Measurements from ENCODE around the gene ATAD1. TPM values are rescaled to one million over a fixed set of nuclear protein-coding genes. Genes with fewer than 3 reads are reported as not detected.
"Not testable (repeated sequence)": the region's sequence is repeated elsewhere in the genome, so short reads cannot be mapped to it uniquely, and the experiment has no call there.

The ATAD1 gene
- total RNA-seq, 2 experiments from 2014 or later = 39.4 to 42.8 TPM

- no peak overlapping the region for H3K27ac Mint-ChIP-seq
- no peak overlapping the region for H3K4me3 Mint-ChIP-seq
- H3K9me3 Mint-ChIP-seq = no peaks in the 10 kb centered on the region
- H3K27me3 Mint-ChIP-seq = peaks cover 2% of the 10 kb centered on the region
- H3K36me3 Mint-ChIP-seq = peaks cover 3% of the 10 kb centered on the region
- peaks cover 38% of the 10 kb centered on the region for H3K4me1 Mint-ChIP-seq (ENCODE audit: low read depth)
- intact Hi-C loops (cut with micrococcal nuclease) = no loop called here
- no peak for DNase-seq
- POLR2A ChIA-PET = interaction anchor here (0.6 to 3.6 kb wide), 4 partner anchors 9 to 587 kb away, joined by 3 to 21 read pairs (median 4); partner anchors contain the start of gene ATAD1
- CTCF ChIA-PET = no interaction called here
Measured at GRCh38 chr10:87827681-87828080, 9.7 kb upstream of the ATAD1 start.

GRCh38 chr10:87826653-87827052, 8.6 kb upstream of the ATAD1 start:
- H3K27ac Mint-ChIP-seq = no peak overlapping the region
- ChIA-PET CTCF (interaction anchor here (1.0 kb wide), 1 partner anchor 8 kb away, joined by 5 read pairs; the partner anchor contains the start of gene ATAD1), POLR2A (no interaction called here)

DNA sequence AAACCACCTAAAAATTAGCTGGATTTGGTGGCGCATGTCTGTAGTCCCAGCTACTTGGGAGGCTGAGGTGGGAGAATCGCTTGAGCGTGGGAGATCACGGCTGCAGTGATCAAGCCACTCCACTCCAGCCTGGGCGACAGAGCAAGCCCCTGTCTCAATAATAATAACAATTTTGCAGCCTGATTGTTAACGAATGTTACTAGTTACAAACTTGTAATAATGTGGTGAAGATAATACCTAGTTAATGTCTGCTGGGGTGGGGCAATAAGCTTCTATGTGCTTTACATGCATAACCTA, 1.2 kb upstream of the ATAD1 start:
- Mint-ChIP-seq H3K9me3 (no peaks in the 10 kb centered on the region), H3K4me1 (ENCODE audit: low read depth) (peaks cover 28% of the 10 kb centered on the region), H3K36me3 (peaks cover 7% of the 10 kb centered on the region), H3K27ac (no peak overlapping the region), H3K27me3 (no peaks in the 10 kb centered on the region), H3K4me3 (peak overlapping the region; percentile 17)
- DNase-seq = no peak
- ChIA-PET CTCF (interaction anchor here (1.4 to 2.4 kb wide), 7 partner anchors 14 to 734 kb away, joined by 3 to 13 read pairs (median 8); partner anchors contain the start of genes KLLN and PTEN), POLR2A (interaction anchor here (0.8 to 2.2 kb wide), 4 partner anchors 10 to 44 kb away, joined by 3 to 33 read pairs (median 12); partner anchors contain the start of genes KLLN and PTEN)
- intact Hi-C loops (cut with micrococcal nuclease) = loop anchor here (5.0 kb wide), 4 partner anchors 162 to 1343 kb away; partner anchors contain the start of gene PAPSS2

More at GRCh38 chr10:87826653-87827052, 8.6 kb upstream of the ATAD1 start:
- H3K27me3 Mint-ChIP-seq = peaks cover 2% of the 10 kb centered on the region
- DNase-seq = no peak
- intact Hi-C loops (cut with micrococcal nuclease) = no loop called here
- H3K4me3 Mint-ChIP-seq = no peak overlapping the region
- peaks cover 38% of the 10 kb centered on the region for H3K4me1 Mint-ChIP-seq (ENCODE audit: low read depth)
- H3K36me3 Mint-ChIP-seq = peaks cover 3% of the 10 kb centered on the region
- H3K9me3 Mint-ChIP-seq = no peaks in the 10 kb centered on the region

DNA sequence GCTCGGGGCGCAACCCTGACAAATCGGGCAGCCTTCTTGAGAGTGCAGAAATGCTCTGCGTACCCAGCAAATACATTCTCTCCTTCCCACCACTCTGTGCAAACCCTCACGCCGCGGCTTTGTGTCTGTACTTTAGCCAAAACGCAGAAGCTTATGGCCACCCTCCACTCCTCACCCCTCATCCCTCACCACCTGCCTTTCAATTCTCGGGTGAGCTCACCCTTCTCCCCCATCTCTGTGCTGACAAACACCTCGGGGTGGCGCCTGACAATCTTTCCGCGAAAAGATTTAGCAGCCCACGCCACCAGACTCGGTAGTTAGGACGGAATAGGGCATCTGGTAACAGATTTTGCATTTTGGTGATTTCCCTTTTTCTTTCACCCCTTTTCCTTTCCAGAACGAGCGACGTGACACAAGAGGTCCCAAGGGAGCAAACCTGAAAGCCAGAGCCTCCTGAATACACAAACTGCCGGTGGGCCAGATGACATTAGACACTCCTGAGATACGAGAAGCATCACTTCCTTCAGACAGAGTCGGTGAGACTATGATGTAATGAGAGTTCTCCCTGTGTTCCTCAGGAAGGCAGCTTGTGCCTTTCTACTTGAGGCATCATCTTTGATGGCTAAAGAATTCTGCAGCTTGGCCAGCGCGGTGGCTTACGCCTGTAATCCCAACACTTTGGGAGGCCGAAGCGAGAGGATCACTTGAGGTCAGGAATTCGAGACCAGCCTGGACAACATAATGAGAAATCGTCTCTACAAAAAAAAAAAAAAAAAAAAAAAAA, 671 bp upstream of the ATAD1 start:
- H3K27me3 Mint-ChIP-seq = no peaks in the 10 kb centered on the region
- ChIA-PET CTCF (interaction anchor here (0.7 to 2.4 kb wide), 13 partner anchors 8 to 765 kb away, joined by 3 to 13 read pairs (median 5); partner anchors contain the start of genes KLLN, PTEN and RNLS), POLR2A (interaction anchor here (0.8 to 2.2 kb wide), 6 partner anchors 10 to 453 kb away, joined by 3 to 33 read pairs (median 4); partner anchors contain the start of genes KLLN and PTEN)
- no peaks in the 10 kb centered on the region for H3K9me3 Mint-ChIP-seq
- intact Hi-C loops (cut with micrococcal nuclease) = loop anchor here (1.0 to 5.0 kb wide), 6 partner anchors 44 to 1344 kb away; partner anchors contain the start of gene PAPSS2
- peaks cover 29% of the 10 kb centered on the region for H3K4me1 Mint-ChIP-seq (ENCODE audit: low read depth)
- H3K4me3 Mint-ChIP-seq = peak overlapping the region; percentile 97
- DNase-seq = peak; percentile 81
- peak overlapping the region; percentile 98 for H3K27ac Mint-ChIP-seq
- peaks cover 8% of the 10 kb centered on the region for H3K36me3 Mint-ChIP-seq

- CTCF ChIA-PET = interaction anchor here (1.5 kb wide), 1 partner anchor 49 kb away, joined by 4 read pairs; no protein-coding TSS in a partner anchor
- peak overlapping the region; percentile 97 for H3K4me3 Mint-ChIP-seq
- H3K9me3 Mint-ChIP-seq = no peaks in the 10 kb centered on the region
- intact Hi-C loops (cut with micrococcal nuclease) = loop anchor here (5.0 kb wide), 4 partner anchors 160 to 1345 kb away; partner anchors contain the start of gene PAPSS2
- peak overlapping the region; percentile 98 for H3K27ac Mint-ChIP-seq
- DNase-seq = no peak
- peaks cover 11% of the 10 kb centered on the region for H3K36me3 Mint-ChIP-seq
- POLR2A ChIA-PET = interaction anchor here (1.5 to 2.2 kb wide), 3 partner anchors 12 to 273 kb away, joined by 3 to 33 read pairs (median 21); partner anchors contain the start of genes KLLN and PTEN
- H3K4me1 Mint-ChIP-seq (ENCODE audit: low read depth) = peaks cover 29% of the 10 kb centered on the region
- no peaks in the 10 kb centered on the region for H3K27me3 Mint-ChIP-seq
Measured at GRCh38 chr10:87816898-87817608, 973 bp downstream of the ATAD1 start.

DNA sequence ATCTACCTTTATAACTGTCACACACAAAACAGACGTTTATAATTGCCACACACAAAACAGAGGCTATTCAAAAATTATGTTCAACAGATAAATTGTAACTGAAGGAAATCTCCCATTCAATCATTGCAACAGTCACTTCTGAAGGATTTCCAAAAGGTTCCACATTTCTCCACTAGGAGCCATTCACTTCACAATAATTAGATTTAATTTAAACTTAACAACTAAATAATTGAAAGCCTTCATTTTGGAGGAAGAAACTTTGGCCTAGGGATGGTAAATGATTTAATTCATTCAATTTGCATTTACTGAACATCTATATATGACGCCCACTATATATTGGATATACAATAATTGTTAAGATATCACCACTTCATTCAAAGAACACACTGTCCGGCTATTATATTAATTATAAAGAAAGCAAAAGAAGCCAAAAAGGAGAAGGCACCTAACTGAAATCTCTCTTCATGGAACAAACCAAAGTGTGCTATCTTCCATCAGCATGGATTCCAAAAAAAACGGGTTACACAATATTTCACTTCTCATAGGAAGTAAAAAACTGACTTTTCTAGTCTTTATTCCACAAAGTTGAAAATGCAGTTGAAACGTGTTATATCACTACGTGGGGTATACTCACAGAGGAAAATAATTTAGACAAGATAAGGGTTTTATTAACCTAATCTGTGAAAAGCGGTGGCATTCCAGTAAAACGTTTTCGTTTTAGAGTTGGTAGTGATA, 1.7 kb downstream of the ATAD1 start:
- peak overlapping the region; percentile 97 for H3K4me3 Mint-ChIP-seq
- no peaks in the 10 kb centered on the region for H3K27me3 Mint-ChIP-seq
- H3K36me3 Mint-ChIP-seq = peaks cover 18% of the 10 kb centered on the region
- intact Hi-C loops (cut with micrococcal nuclease) = loop anchor here (5.0 kb wide), 4 partner anchors 159 to 1346 kb away; partner anchors contain the start of gene PAPSS2
- H3K9me3 Mint-ChIP-seq = no peaks in the 10 kb centered on the region
- POLR2A ChIA-PET = no interaction called here
- peak overlapping the region; percentile 98 for H3K27ac Mint-ChIP-seq
- peaks cover 32% of the 10 kb centered on the region for H3K4me1 Mint-ChIP-seq (ENCODE audit: low read depth)
- no peak for DNase-seq
- CTCF ChIA-PET = no interaction called here

GRCh38 chr10:87804939-87805569, 13.0 kb downstream of the ATAD1 start:
- H3K4me1 Mint-ChIP-seq (ENCODE audit: low read depth) = peaks cover 29% of the 10 kb centered on the region
- POLR2A ChIA-PET = interaction anchor here (0.5 to 0.6 kb wide), 2 partner anchors 121 to 1006 kb away, joined by 3 read pairs; no protein-coding TSS in a partner anchor
- H3K36me3 Mint-ChIP-seq = peaks cover 65% of the 10 kb centered on the region
- no peak for DNase-seq
- no peak overlapping the region for H3K27ac Mint-ChIP-seq
- H3K27me3 Mint-ChIP-seq = no peaks in the 10 kb centered on the region
- peaks cover 32% of the 10 kb centered on the region for H3K9me3 Mint-ChIP-seq
- intact Hi-C loops (cut with micrococcal nuclease) = no loop called here
- H3K4me3 Mint-ChIP-seq = no peak overlapping the region
- CTCF ChIA-PET = no interaction called here

- Mint-ChIP-seq H3K36me3 (peaks cover 60% of the 10 kb centered on the region), H3K27me3 (no peaks in the 10 kb centered on the region), H3K4me3 (no peak overlapping the region), H3K27ac (no peak overlapping the region), H3K4me1 (ENCODE audit: low read depth) (peaks cover 33% of the 10 kb centered on the region), H3K9me3 (peaks cover 32% of the 10 kb centered on the region)
- ChIA-PET POLR2A (no interaction called here), CTCF (interaction anchor here (1.1 kb wide), 1 partner anchor 9 kb away, joined by 5 read pairs; no protein-coding TSS in a partner anchor)
- intact Hi-C loops (cut with micrococcal nuclease) = no loop called here
- DNase-seq = no peak
Measured at GRCh38 chr10:87803831-87804230, 14.2 kb downstream of the ATAD1 start.

GRCh38 chr10:87803328-87803727, 14.7 kb downstream of the ATAD1 start:
- no peaks in the 10 kb centered on the region for H3K27me3 Mint-ChIP-seq
- intact Hi-C loops (cut with micrococcal nuclease) = no loop called here
- peaks cover 62% of the 10 kb centered on the region for H3K36me3 Mint-ChIP-seq
- DNase-seq = no peak
- H3K27ac Mint-ChIP-seq = no peak overlapping the region
- ChIA-PET CTCF (interaction anchor here (0.7 to 1.1 kb wide), 2 partner anchors 8 to 1001 kb away, joined by 4 to 5 read pairs; no protein-coding TSS in a partner anchor), POLR2A (no interaction called here)
- H3K4me3 Mint-ChIP-seq = no peak overlapping the region
- peaks cover 33% of the 10 kb centered on the region for H3K4me1 Mint-ChIP-seq (ENCODE audit: low read depth)
- peaks cover 32% of the 10 kb centered on the region for H3K9me3 Mint-ChIP-seq

- peaks cover 32% of the 10 kb centered on the region for H3K9me3 Mint-ChIP-seq
- DNase-seq; H3K4me3 Mint-ChIP-seq; CTCF ChIA-PET; H3K27ac Mint-ChIP-seq; intact Hi-C loops (cut with micrococcal nuclease); H3K27me3 Mint-ChIP-seq; POLR2A ChIA-PET: not testable (repeated sequence)
- peaks cover 39% of the 10 kb centered on the region for H3K4me1 Mint-ChIP-seq (ENCODE audit: low read depth)
- peaks cover 68% of the 10 kb centered on the region for H3K36me3 Mint-ChIP-seq
Measured at GRCh38 chr10:87801813-87802435, 16.1 kb downstream of the ATAD1 start.

DNA sequence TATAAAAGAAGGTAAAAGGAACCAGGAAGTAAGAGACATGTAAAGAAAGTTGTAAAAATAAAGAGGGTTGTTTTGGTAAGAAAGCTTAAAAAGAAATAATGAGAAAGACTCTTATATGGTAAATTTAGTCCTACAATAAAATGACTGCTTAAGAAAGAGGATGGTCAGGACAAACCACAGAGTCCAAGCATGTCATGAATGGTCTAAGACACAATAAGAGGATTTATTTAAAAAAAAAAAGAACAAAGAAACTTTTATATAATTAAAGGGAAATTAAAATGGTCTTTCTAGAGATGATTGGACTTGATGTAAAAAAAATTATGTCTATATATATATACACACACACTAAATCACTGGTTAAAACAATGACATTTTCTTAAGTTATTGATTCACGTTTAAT, 18.2 kb downstream of the ATAD1 start:
- no peaks in the 10 kb centered on the region for H3K27me3 Mint-ChIP-seq
- no peak overlapping the region for H3K27ac Mint-ChIP-seq
- H3K36me3 Mint-ChIP-seq = peaks cover 52% of the 10 kb centered on the region
- H3K4me1 Mint-ChIP-seq (ENCODE audit: low read depth) = peaks cover 33% of the 10 kb centered on the region
- no peak overlapping the region for H3K4me3 Mint-ChIP-seq
- no peak for DNase-seq
- H3K9me3 Mint-ChIP-seq = peaks cover 32% of the 10 kb centered on the region
- CTCF ChIA-PET = no interaction called here
- POLR2A ChIA-PET = interaction anchor here (1.1 kb wide), 1 partner anchor 19 kb away, joined by 4 read pairs; the partner anchor contains the start of gene ATAD1
- intact Hi-C loops (cut with micrococcal nuclease) = no loop called here

Data from activated CD4-positive, alpha-beta memory T cell treated with anti-CD3 and anti-CD28 coated beads for 36 hours (primary cell).